Heart left ventricle (tissue), 13 donors: Measurements from ENCODE around the gene BLOC1S4.

Experiments
- POLR2A ChIP-seq, 2 donors: fragments of 450-650 bp; IDR thresholded peaks; one replicate each; pipeline ENCODE4 v1.6.1; 2017; ENCODE audit warnings: antibody characterized with exemption in 2 of 2, mild to moderate bottlenecking in 2 of 2, moderate library complexity in 2 of 2
- TF ChIP-seq, protein P1 (sequence below), 12 donors: fragments of 200-600 bp; sonication (generic) in 4 of 12; IDR thresholded peaks; one replicate each; pipeline versions ENCODE4 v1.5.0 to v1.8.0; 2018 to 2022; ENCODE audit warnings: antibody characterized with exemption in 12 of 12, mild to moderate bottlenecking in 5 of 12
- donor health status: ischemic (EF 13 %, LVEDD 7.1; RV severe dilation, severe dysfunction).
- donor health status: DM: no; HTN: yes; CAD: no.
- donor health status: DM: no; HTN: no; CAD: no.
- donor health status: ischemic (EF 25% LVEDD 6.9; RV normal size, moderate dysfunction).
- donor health status: ischemic (EF 25% LVEDD 5.7; RV mildly dilated, moderate dysfunction).
- donor health status: ischemic (EF 35%, LVEDD 5.7; RV mildly dilated, moderate dysfunction).
- donor health status: nonischemic (EF 11% LVEDD 7.7; RV severe dilation, severe dysfunction).
- donor health status: DM: yes; HTN: yes; CAD: no.
- donor health status: PGD.
- donor health status: ischemic (EF 29% LVEDD 5.4; RV normal size, mild dysfunction).
- donor health status: nonischemic (EF 23%, LVEDD 6.1; RV moderate dilation, normal function).

DNA sequence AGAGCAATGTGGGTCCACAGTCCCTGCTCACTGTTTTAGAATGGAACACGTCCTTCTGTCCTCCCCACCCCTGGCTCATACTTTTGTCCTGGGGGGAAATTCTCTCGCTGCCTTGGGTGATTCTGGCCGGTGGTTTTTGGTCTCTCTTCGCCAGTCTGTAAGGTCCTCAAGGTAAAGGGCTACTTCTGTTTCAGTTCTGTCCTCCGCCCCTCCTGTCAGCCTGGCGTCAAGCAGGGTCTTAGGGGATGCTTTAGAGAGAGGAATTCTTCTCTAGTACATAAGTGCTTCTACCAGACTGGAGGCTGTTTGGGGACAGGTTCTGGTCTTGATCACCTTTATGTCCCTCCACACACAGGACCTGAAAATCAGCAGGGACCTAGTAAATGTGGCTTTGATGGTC is 5.7 kb upstream of the BLOC1S4 start:
- TF ChIP-seq, protein P1, sequence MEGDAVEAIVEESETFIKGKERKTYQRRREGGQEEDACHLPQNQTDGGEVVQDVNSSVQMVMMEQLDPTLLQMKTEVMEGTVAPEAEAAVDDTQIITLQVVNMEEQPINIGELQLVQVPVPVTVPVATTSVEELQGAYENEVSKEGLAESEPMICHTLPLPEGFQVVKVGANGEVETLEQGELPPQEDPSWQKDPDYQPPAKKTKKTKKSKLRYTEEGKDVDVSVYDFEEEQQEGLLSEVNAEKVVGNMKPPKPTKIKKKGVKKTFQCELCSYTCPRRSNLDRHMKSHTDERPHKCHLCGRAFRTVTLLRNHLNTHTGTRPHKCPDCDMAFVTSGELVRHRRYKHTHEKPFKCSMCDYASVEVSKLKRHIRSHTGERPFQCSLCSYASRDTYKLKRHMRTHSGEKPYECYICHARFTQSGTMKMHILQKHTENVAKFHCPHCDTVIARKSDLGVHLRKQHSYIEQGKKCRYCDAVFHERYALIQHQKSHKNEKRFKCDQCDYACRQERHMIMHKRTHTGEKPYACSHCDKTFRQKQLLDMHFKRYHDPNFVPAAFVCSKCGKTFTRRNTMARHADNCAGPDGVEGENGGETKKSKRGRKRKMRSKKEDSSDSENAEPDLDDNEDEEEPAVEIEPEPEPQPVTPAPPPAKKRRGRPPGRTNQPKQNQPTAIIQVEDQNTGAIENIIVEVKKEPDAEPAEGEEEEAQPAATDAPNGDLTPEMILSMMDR (IDR thresholded peaks at IDR 0.05) = no peak
- TF ChIP-seq POLR2A (IDR thresholded peaks at IDR 0.05) = no peak
